ENCODE results near the gene DCAF8L2.
"Not testable (repeated sequence)": the region's sequence is repeated elsewhere in the genome, so short reads cannot be mapped to it uniquely, and the experiment has no call there.

DCAF8L2 gene
- total RNA-seq = 0 reads per million in 4 donors

DNA sequence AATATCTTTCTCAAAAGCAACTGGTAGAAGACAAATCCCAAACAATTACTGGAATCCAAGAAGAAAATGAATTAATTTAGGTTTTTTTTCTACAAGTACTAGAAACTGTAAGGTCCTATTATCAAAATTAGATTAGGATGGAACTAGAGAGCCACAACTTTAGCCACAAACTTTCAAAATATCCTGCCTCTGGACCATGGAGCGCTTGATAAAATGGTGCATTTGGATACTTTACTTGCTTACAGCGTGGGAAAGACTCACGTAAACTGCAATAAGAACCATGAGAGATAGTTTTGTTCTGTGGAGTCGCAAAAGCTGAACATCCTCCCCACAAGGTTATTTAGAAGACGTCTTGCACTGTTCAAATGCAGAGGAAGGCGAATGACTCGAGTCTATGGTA, at the start of gene DCAF8L2:
Gene DCAF8L2 (plus strand): TSS at position 301 of the 400 bp plus-strand sequence. CDS start 156,552 bp downstream, outside the sequence.
- no peak for DNase-seq

DNA sequence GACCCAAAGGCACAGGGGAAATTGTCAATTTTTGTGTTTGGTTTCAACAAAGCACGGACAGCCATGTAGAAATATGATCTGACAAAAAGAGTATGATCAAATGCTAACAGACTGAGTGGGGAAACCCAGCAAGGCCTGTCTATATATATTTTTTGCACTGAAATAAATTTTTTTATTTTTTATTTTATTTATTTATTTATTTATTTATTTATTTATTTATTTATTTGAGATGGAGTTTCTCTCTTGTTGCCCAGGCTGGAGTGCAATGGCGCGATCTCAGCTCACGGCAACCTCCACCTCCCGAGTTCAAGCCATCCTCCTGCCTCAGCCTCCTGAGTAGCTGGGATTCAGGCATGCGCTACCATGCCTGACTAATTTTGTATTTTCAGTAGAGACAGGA, 49.0 kb upstream of the DCAF8L2 start:
- DNase-seq = not testable (repeated sequence)

DNA sequence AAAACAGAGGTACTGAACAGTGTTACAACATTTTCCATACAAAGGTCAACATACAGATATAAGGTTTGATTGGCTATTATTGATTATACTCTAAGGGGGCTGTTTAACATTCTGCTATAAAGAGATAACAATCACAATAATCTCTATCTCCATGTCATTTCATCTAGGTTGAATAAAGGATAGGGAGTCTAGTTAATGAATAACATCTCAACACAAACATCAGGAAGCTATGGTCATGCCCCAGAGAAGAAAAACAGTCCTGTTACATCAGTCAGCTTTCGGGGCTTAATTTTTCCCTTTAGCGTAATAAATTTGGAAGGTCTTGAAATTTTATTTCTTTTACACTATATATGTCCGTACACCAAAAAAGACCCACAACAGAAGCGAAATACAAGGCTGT, 41.5 kb upstream of the DCAF8L2 start:
- DNase-seq = no peak

- no peak for DNase-seq
These were observed 40.5 kb upstream of the DCAF8L2 start for GRCh38 chrX:27549688-27550087.

DNA sequence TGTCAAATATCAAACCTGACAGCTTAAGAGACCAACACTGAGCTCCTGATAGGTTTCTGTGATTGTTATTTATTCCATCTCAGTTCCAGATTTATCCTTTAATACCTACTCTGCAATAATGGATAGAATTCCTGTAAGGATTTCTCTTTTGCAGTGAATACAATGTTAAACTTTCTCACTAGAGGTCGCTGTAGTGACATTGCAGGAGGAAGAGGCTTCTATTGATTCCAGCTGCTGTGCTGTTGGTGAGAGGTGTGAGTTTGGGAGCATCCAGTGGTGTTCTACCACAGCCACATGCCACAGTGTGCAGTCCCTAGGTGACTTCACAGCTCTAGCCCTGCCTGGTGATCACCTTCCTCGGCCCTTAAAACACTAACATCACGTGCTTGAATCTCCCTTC, 34.6 kb upstream of the DCAF8L2 start:
- no peak for DNase-seq

DNA sequence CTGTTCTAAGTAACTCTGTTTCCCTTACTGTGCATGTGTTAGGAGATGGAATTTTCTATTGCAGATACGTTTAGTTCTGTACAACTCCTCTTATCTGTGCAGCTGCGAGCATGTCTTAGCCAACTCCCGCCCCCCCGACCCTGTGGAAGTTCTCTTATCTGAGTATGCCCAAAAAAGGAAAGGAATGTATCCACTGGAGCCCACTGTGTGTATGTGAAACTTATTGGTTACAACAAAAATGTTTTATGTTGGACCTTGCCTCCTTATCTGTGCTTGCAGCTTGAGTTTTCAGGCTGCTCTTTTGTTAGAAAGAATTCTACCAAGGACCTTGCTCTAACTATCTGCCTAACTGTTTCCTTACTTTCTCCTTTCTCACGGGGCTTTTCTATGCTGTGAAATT, 24.2 kb upstream of the DCAF8L2 start:
- DNase-seq = no peak

GRCh38 chrX:27571164-27571563, 19.0 kb upstream of the DCAF8L2 start:
- DNase-seq = no peak

- DNase-seq = no peak
These were observed 14.6 kb upstream of the DCAF8L2 start for GRCh38 chrX:27575565-27575964.

DNA sequence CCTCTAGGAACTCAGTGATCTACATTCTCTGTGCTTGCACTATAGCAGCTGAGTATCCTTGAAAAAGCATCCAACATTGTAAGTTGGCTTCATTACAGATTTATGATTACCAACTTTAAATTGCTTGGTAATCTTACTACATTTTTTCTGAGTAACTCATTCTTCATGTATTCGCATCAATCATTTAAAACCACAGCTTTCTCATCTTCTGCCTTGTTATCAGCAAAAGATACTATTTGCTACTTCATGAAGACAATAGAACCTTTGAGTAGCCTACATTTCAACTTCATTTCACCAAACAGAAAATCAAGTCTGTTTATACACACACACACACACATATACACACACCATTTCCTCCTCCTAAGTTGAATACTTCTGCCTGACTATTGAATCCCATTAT, 6.2 kb upstream of the DCAF8L2 start:
- no peak for DNase-seq

- DNase-seq = no peak
These were observed 1.8 kb downstream of the DCAF8L2 start for GRCh38 chrX:27591938-27592337.

DNA sequence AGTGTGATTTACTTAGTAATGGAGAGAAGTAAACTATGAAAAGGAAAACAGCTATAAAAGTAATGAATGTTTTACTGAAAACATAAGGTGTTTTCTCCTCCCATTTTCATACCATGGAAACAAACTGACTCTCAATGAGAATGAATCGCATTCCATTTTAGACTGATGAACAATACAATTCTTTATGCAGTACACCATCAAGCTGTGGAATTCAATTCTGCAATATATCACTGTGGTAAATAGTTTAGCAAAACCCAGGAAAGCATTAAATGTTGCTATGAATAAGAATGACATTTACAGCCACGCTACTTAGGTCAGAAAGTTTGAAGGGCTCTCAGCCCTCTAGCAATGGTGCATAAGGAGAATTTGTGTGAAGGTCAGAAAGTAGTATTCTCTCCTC, 7.4 kb downstream of the DCAF8L2 start:
- DNase-seq = no peak

DNA sequence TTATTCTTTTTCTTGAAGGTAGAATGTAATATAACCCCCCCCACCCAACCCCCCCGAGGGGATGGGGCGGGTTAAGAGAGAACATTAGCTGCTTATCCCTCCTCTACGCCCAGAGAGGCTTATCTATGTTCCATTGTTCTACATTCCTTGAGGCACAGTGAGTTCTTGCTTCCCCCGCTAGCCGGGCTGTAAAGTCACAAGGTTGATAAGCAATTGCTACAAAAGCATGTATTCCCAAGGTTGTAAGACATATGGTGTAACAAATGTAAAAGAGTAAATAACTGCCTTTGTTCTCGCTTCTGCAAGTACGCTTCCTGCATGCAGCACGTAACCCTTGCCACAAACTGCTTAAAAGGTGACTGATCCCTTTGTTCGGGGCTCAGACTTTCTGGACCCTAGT, 8.2 kb downstream of the DCAF8L2 start:
- DNase-seq = no peak

- no peak for DNase-seq
These were observed 9.8 kb downstream of the DCAF8L2 start for GRCh38 chrX:27599928-27600327.

DNA sequence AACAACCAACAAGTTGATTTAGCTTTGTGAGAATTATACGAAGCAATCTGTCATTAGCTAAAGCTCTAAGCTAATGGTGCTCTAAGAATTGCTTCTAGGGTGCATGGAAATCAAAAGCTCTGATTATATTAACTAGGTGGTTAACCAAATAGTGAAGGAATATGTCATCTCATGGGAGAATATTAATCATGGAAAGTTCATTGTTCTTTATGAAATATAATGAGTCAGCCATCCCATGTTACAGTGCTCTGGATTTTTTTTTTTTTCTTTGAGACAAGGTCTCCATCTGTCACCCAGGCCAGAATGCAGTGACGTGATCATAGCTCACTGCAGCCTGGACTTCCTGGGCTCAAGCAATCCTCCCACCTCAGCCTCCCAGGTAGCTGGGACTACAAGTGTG, 10.5 kb downstream of the DCAF8L2 start:
- DNase-seq = no peak

GRCh38 chrX:27608671-27609070, 18.5 kb downstream of the DCAF8L2 start:
- DNase-seq = no peak

GRCh38 chrX:27619459-27619858, 29.3 kb downstream of the DCAF8L2 start:
- no peak for DNase-seq

GRCh38 chrX:27619975-27620374, 29.8 kb downstream of the DCAF8L2 start:
- DNase-seq = no peak

GRCh38 chrX:27622883-27623282, 32.7 kb downstream of the DCAF8L2 start:
- DNase-seq = no peak

GRCh38 chrX:27626066-27626465, 35.9 kb downstream of the DCAF8L2 start:
- no peak for DNase-seq

DNA sequence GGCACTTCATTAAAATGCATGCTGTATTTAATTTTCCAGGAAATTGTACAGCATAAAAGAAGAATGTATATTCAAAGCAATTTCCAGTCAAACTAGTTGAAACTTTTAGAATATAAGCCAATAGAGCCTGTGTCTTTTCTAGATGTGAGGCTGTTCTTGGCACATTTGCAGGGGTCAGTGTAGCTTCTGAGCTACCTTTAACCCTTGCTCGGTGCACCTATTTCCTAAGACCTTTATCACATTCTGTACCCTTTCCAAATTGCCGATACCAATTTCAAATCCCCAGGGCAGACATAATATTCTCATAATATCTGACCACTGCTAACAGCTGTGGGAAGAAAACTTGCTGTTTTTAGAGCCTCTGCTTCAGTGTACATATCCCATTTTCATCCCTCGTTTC, 43.2 kb downstream of the DCAF8L2 start:
- no peak for DNase-seq

DNA sequence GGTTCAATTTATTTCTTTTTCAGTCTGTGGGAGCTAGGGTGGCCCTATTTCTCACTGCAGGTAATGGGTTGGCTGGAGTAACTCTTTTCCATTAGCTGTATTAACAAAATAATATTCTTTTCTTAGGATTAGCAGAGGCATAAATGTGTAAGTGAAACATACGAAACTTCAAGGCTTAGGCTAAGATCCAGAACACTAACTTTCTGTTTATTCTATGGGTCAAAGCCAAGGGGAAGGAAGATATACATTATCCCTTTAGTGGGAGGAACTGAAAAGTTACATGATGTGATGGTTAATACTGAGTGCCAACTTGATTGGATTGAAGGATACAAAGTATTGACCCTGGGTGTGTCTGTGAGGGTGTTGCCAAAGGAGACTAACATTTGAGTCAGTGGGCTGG, 66.4 kb downstream of the DCAF8L2 start:
- DNase-seq = no peak

DNA sequence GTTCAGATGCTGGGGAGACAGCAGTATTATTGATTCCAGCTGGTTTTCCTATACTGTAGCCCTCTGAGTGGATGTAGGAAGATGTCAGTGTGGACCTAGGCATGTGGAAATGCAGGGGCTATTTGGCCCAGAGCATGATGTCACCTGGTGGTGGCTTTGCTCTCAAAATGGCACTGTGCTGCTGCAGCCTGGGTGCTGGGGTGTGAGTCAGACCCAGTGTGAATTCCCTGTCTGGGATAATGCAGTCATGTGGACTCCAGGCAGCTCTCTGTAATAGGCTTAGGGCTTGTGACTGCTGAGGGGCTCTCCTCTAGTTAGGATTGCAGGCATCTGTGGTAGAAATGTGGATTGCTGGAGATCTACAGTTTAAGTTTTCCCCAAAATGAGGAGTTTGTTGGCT, 70.7 kb downstream of the DCAF8L2 start:
- DNase-seq = no peak

DNA sequence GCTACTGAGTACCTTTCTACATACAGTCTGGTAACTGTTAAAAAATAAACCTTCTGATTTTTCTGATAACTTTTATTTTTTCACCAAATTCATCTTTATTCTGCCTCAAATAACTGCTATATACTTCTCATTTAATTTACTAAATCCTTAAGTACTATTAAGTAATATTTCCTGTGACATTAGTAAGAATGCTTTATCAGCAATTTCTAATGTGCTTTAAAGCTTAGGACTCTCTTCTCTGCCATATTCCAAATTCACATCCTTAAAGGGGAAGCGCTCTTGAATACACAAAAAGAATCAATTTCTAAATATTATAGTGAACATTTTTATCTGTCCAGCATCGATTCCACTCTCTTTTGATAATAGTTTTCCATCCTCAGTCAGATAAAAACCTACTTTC, 81.1 kb downstream of the DCAF8L2 start:
- no peak for DNase-seq

GRCh38 chrX:27674491-27674890, 84.3 kb downstream of the DCAF8L2 start:
- no peak for DNase-seq

DNA sequence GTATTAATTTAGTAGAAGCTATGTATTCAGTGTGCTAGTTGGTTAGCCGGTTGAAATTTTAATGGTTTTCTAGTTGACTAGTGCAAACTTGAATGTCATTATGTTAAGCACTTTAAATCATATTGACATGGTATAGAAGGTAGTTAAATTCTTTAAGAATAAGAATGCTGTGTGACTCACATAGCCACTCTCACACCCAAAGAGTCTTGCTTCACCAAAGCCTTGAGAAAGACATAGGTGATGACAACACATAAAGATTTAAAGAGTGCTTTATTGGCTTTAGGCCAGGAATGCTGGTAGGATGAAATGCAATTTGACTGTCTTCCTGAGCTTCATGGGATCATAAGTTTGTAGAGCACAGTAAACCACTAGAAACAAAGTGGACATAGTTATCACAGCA, 85.3 kb downstream of the DCAF8L2 start:
- DNase-seq = no peak

- DNase-seq = no peak
These were observed 89.1 kb downstream of the DCAF8L2 start for GRCh38 chrX:27679281-27679680.
